DMS53 treated with DMSO at 0.1 percent for 48 hours (cell line): ENCODE measurements around the gene PARP6.

Source experiments
- DNase-seq: peaks from one replicate; lab custom pipeline; 2025; ENCODE audit not compliant: unreplicated experiment; lab: John Stamatoyannopoulos, UW

The PARP6 gene, protein sequence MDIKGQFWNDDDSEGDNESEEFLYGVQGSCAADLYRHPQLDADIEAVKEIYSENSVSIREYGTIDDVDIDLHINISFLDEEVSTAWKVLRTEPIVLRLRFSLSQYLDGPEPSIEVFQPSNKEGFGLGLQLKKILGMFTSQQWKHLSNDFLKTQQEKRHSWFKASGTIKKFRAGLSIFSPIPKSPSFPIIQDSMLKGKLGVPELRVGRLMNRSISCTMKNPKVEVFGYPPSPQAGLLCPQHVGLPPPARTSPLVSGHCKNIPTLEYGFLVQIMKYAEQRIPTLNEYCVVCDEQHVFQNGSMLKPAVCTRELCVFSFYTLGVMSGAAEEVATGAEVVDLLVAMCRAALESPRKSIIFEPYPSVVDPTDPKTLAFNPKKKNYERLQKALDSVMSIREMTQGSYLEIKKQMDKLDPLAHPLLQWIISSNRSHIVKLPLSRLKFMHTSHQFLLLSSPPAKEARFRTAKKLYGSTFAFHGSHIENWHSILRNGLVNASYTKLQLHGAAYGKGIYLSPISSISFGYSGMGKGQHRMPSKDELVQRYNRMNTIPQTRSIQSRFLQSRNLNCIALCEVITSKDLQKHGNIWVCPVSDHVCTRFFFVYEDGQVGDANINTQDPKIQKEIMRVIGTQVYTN

DNA sequence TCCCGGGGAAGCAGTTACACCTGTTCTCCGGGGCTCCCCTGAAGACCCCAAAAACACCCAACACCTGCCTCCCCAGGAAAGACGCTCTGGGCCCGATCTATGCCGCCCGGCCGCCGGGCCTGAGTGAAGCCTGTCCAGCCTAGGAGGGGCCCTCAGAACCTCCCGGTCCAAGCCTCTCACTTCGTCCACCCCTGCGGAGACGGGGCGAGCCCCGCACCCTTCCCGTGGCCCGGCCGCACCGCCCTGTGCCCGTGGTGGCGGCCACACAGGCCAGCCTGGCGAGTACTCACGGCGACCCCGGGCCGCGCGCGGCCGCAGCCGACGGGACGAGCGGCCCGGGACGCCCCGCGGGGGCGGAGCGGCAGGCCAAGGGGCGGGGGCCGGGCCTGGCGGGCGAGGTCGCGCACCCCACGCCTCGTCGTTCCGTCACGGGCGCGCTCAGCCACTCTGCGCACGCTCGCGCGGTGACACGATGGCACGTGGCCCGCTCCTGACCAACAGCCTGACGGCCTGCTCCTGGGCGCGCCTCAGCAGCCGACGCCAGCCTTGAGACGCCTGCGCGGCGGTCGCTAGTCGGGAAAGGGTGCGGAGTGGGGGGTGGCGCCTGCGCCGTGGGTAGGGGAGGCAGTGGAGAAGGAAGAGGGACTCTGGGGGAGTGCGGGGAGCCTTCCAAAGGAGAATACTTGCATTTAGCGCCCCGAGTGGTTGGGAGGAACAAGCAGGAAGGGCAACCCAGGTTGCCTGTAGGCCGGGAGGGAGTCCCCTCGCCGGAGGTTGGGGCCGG is at the start of gene PARP6:
Gene PARP6 (minus strand): TSS at position 342 of the 784 bp plus-strand sequence. CDS start 5,077 bp downstream, outside the sequence.
- DNase-seq = peak; percentile 90

DNA sequence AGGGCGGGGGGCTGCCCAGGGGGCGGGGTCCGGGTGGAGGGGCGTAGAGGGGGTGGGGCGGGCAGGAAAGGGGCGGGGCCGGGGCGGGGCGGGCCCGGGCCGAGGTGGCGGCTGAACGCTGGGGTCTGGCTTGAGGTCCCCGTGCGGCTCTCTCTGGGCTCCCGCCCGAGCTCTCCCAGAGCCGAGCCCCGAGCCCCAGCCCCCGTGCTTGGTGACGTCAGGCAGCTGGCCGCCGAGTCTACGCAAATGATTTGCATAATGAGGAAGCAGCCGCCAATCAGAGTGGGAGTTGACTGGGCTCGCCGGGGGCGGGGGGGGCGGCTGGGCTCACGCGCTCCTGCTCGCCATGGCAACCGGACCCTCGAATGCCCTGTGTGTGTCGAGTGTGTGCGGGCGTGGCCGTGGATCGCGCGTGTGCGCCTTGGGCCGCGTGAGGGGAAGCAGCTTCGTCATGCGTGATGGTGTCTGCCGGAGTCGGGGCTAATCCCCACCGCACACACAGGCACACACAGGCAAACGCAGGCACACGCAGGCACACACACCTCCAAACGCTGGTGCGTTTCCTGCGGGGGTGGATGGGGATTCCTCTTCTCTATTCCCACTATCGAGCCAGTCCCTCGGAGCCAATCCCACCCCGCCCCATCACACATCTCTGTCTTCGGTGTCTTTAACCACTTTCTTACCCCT is 47.8 kb upstream of the PARP6 start, which contains the start of gene CELF6:
Gene CELF6 (minus strand): TSS at position 173 of the 687 bp plus-strand sequence. CDS start 283 bp downstream, outside the sequence.
- peak; percentile 59 for DNase-seq

DNA sequence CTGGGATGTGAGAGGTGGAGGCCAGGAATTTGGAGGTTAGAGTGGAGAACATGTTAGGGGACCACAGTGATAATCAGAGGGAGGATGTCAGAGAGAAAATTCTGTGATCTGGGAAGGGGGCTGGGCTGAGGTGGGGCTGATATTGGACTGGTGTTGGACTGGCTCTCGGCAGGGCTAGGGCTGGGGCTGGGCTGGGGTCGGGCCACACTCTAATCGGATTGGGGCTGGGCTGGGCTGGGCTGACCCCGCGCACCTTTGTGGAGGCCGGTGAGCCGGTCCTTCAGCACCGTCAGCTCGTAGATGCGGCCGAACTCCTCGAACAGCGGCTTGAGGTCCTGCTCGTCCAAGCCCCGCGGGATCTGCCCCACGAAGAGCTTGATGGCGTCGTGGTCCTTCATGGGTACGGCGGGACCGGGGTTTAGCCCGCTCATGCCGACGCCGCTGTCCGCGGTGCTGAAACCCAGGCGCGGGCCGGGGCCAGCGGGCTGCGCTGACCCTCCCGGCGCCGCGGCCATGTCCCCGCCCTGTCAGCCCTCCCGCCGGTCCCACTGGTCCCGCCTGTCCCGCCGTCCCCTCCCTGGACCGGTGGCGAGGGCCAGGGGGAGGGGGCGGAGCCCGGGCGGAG is 47.1 kb upstream of the PARP6 start:
- DNase-seq = peak; percentile 23

DNA sequence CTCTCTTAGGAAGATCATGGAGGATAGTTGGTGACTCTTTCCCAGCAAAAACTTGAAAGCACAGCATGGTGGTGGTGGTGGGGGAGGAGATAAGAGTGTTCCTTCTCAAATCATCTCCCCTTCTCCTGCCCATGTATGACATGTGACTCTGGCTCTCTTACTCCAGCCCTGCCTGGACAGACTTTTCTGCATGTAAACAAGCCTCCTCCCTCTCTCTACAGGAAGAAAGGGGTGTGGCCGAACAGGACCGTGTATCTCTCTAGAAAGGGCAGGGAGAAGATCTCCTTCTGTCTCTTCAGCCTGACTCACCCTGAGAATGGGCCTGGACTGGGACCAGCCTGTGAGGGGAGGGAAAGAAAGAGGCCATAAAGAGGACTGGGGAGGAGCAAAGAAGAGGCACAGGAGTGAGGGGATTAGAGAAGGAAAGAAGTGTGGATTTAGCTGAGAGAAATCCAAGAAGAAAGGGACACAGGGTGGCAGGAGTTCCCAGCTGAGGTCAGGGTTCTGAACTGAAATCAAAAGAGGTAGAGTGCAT is 46.1 kb upstream of the PARP6 start:
- no peak for DNase-seq

DNA sequence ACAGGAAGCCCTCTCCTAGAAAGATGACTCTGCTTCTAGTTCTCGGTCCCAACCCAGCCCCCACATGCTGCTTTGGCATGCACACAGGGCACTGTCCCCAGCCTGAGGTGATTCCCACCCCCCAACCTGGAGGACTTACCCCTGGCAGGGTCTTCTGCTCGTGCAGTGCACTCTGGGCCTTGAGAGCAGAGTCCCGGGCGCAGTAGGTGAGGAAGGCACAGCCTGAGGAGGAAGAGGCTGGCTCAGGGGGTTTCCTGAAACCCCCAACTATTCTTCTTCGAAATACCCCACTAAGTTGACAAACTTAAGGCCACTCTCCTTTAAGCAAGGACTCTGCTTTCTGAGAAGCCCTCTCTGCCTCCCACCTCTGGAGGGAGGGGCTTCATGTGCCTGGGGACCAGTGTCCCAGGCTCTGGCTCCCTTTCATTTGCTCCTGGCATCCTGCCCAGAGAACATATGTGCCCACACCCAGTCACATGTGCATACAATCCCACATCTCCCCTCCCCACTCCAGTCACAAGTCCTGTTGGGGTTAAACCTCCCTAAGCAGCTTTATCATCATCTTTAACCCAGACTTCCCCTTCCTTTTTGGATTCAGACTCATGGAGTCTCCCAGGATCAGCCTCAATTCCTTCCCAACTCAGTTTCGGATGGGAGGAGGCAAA is 43.5 kb upstream of the PARP6 start:
- DNase-seq = no peak

DNA sequence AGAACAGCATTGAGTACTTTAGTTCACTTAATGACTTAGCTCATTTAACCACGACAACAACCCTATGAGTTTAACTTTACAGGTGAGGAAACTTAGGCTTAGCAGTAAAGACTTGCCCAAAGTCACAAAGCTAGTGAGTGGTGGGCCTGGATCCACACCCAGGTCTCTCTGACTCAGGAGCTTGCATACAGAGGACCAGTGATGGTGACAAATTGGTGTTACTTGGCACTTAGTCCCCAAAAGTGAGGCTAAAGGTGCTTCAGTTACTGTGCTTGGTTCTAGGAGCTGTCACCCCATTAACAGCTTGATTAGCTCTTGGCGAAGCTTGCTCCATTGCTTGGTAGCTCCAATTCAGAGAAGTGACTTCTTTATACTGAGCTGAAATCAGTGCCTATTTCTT is 41.5 kb upstream of the PARP6 start:
- no peak for DNase-seq

DNA sequence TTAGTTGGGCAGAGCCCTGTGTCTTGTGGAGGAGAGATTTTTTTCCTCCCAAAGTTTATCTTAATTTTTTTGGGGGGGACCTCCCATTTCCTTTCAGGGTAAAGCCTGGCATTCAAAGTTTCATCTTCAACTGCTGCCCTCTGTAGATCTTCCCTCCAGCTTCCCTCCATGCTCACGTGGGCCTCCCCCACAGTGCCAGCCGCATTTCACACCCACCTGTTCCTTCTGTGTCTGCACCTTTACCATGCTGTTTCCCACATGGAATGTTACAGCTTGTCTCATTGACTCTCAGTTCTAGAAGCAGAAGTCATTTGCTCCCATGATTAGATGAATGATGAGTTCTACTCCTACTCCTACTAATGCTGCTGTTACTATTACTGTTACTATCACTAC is 41.1 kb upstream of the PARP6 start:
- no peak for DNase-seq

DNA sequence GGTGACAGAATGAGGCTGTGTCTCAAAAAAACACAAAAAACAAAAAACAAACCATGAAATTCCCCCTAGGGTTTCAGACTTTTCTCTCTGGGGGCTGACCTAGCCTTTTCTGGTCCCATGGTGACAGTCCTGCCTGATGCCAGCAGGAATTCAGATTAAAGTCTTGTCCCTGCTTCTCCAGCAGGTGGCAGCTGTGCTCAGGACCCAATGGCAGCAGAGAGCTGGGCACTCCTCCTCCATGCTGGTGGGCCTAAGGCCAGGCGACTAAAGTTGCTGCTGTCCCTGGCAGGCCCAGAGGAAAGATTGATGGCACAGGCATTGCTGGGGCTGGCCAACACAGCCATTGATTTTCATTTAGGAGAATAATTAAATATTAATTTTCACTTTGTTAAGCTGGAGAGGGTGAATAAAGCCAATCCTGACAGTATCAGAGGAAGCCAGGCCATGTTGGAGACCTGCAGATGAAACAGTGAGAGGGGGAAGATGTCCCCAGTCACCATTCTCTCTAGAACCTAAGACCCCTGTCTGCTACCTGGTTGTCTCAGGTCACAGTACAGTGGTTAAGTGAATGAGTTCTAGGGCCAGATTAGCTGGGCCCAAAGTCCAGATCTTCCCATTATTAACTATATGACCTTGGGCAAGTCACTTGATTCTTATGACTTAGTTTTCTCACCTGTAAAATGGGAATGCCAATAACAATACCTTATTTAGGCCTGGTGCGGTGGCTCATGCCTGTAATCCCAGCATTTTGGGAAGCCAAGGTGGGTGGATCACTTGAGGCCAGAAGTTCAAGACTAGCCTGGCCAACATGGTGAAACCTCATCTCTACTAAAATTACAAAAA is 40.5 kb upstream of the PARP6 start:
- peak; percentile 45 for DNase-seq

DNA sequence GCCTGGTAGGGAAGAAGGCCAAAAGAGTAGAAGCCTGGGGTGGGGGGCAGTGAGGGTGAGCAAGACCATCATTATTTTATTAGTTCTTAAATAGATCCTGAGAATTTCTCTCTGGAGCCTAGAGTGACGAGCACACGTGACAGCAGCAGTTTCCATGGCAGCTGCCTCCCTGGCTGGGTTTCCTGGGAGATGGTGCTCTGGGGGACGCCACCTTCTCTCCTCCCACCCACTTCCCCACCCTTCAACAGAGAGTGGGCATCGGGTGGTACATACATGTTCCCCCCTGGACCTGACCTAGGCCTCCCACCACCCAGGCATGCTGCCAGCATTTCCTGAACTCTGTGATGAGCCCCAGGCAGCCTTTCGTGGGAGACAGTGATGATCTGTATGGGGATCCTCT is 34.7 kb upstream of the PARP6 start:
- no peak for DNase-seq

DNA sequence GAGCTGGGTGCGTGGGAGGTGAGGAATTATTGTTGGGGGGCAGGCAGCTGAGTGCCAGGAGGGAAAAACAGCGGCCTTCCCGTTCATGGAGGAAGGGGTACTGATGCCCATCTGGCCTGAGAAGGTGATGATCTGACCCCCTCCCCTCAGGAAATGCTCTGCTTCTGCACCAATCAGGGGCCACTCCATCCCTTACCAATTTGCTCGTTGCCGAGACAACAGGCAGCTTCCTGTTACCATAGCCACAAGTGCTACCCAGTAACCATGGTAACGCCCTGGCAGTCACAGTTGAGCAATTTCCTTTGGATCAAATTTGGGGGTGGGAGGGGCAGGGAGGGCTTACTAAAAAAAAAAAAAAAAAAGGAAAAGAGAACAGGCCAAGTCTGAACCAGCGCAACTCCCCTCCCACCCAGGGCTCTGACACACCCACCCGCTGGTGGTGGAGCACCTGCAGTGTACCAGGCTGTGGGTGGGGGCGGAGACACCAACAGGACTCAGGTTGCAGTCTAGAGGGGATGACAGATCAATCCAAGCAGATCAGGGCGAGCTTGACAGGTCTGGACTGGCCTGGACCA is 33.9 kb upstream of the PARP6 start:
- no peak for DNase-seq

DNA sequence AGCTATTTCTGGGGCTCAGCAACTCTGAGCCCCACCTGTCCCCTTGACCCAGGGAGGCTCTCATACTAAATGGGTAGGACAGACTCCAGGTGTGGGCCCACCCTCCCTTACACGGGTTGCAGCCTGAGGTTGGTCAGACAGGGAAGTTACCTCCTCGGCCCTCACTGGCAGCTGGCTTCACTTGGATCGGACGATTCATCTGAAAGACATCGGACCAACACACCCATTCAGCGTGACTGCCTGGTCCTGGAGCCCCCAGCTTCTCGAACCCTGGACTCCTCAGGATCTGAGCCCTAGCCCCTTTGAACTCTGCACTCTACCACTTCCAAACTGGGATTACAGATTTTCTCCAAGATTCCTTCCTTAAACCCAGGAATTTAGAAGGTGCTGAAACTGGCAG is 32.2 kb upstream of the PARP6 start:
- no peak for DNase-seq

DNA sequence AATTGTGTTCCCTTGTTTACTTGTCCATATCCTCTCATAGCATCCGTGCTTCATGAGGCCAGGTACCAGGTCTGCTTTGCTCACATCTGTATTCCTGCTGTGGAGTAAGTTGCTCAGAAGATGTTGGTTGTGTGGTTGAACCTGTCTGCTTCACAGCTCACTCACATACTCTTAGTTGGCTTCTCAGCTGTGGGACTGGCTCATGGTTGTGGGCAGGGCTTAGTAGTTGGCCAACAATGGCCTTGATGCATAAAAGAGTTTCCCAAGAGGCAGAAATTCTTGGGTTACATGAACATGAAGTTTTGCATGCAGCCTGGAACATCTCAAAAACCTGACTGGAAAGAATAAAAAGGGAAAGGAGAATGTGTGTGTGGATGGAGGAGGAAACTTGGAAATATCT is 30.6 kb upstream of the PARP6 start:
- no peak for DNase-seq

DNA sequence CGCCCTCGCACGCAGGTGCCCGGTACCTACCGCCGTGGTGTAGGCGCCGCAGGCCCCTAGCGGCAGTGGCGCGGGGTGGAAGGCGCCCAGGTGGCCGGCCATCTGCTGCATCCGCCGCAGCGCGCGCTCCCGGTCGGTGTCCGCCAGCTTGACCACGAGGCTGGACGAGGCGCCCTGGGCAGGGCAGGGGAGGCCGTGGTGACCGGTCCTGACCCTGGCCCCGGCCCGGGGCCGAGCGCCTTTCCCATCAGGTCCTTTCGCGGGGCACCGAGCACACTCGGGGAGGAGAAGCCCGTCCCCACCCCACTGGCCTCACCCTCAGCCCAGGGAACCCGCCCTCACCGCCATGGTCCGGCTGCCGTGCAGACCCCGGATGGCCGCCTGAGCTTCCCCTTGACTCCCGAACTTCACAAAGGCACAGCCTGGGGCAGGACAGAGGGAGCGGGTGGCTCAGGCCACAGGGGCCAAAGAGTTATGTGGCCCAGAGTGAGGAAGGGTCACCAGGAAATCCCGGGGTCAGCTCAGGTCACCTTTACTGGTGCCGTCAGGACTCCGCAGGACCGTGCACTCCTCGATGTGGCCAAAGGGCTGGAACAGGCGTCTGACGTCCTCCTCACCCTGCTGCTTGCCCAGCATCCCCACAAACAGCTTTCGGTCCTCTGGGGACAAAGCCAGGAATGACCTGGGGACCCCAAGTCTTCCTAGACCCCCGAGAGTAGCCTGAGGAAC is 17.4 kb upstream of the PARP6 start:
- no peak for DNase-seq

DNA sequence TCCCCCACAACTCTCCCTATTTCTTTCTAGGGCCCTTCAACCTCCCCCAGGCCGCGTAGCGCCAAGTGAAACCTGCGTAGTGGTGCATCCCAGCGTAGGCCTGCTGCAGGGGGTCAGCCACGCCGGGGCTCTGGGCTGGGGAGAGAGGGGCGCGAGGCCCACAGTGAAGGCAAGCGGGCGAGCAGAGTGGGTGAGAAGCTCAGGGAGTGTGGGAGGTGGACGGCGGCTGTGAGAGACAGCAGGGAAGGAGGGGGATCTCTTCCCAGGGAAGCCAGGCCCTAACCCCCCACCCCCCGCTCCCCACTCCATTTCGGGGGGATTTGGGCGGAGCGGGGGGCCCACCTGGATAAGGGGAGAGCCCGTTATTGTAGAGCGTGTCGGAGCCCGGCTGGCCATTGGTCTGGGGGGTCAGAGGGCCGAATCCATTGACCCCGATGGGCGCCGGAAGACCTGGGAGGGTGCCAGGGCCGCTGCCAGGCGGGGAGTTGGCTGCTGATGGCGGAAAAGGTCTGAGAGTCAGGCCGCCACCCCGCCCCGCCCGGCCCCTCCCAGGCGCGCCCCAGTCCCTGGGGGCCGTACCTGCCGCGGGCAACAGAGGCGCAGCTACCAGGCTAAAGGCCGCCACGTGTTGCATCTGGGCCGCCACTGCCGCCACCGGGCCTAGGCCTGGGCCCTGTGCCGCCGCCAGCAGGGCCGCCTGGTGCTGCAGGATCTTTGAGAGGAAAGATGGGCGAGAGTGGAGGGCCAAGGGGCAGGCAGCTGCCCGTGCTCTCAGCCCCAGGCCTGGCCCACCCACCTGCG is 16.6 kb upstream of the PARP6 start:
- DNase-seq = no peak

DNA sequence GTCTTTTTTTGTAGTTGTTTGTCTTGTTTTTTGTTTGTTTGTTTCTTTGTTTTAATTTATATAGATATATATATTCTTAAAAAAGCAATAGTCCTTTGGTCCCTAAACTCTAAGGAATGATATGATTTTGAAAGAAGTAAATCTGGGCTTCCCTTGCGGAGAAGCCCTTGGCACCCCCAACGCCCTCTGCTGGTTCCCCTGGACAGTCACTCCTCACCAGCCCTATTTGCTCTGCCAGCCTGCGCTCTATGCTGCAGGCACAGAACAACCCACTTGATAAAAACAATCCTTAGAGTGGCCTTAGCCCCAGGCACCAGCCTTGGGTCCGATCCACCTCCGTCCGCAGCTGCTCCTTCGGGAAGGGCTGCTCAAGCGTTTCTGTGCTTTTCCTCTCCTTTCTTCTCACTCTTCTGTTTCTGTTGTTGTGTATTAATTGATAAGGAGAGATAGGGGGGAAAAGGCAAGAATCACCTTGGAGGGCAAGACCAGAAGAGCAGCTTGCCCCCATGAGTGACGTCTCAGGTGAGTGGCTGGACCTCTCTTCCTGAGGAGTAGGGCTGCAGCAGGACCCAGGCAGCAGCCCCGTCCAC is 13.7 kb upstream of the PARP6 start:
- peak; percentile 16 for DNase-seq

DNA sequence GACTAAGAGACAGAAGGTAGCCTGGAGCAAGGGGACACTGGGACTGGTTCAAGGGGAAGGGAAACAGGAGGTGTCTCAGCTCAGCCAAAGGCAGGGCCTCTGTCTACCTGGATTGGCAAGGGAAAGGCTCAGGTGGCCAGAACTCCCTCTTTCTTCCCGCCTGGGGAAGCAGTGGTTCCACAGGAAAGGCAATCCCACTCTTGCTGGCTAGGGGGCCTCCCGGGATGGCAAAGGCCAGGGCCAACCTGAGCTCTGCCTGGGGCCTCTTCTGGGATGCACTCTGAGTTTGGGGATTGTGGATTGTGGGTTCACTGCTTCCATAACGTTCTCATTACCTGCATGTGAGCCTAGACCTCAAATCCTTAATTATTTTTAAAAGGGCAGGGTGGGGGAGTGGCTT is 13.0 kb upstream of the PARP6 start:
- no peak for DNase-seq

DNA sequence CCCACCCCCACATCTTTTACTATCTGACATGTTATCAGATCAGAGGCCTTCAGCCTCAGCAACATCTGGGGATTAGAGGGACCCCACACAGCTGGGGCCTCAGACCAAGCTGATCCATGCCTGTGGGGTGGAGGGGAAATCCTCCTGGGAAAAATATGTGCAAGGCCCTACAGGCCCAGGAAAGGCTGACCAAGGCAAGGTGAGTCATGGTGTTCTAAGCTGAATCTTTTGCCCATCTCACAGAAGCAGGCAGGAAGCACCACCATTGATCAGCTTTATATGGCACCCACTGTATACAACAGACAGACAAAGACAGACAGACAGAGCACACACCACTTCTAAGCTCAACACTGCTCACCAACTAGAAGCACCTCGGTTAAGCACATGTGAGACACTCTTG is 12.4 kb upstream of the PARP6 start:
- DNase-seq = no peak
